GM13977 (cell line): Measurements from ENCODE around the gene DGKH.
"Not testable (repeated sequence)": the region's sequence is repeated elsewhere in the genome, so short reads cannot be mapped to it uniquely, and the experiment has no call there.

Experiments used
- DNase-seq: peaks from one replicate; pipeline ENCODE4 v3.0.0; 2012; ENCODE audit warnings: low spot score
- CTCF ChIP-seq: IDR thresholded peaks from 2 replicates; pipeline ENCODE4 v1.5.1; 2012; ENCODE audit warnings: mild to moderate bottlenecking, control low read depth; ENCODE audit not compliant: insufficient read depth; ENCODE audit errors: extremely low read depth, missing control alignments
- in situ Hi-C: fragments of 300-500 bp; cut with MboI; formaldehyde crosslinking; loops from one replicate; pipeline ENCODE4 v1.12.0; 2022; ENCODE audit warnings: low sequenced_read_pairs, low pct_unique_long_range_greater_than_20kb, mixed read lengths, inconsistent platforms; ENCODE audit not compliant: unreplicated experiment

Gene DGKH

GRCh38 chr13:42129033-42129432 lies 80.6 kb downstream of the DGKH start:
- DNase-seq = no peak
- in situ Hi-C loops = no loop called here
- TF ChIP-seq CTCF = no peak

- in situ Hi-C loops = no loop called here
- DNase-seq = no peak
- TF ChIP-seq CTCF = no peak
These were observed 88.1 kb downstream of the DGKH start for GRCh38 chr13:42136518-42136917.

GRCh38 chr13:42137856-42138537 lies 89.5 kb downstream of the DGKH start:
- no peak for TF ChIP-seq CTCF
- in situ Hi-C loops = no loop called here
- peak; percentile 10 for DNase-seq

- DNase-seq = no peak
- in situ Hi-C loops = no loop called here
- no peak for TF ChIP-seq CTCF
These were observed 92.0 kb downstream of the DGKH start for GRCh38 chr13:42140494-42140893.

- in situ Hi-C loops, DNase-seq: not testable (repeated sequence)
These were observed 92.6 kb downstream of the DGKH start for GRCh38 chr13:42141052-42141451.

- no peak for TF ChIP-seq CTCF
- in situ Hi-C loops = no loop called here
- DNase-seq = no peak
These were observed 97.9 kb downstream of the DGKH start for GRCh38 chr13:42146359-42146758.

GRCh38 chr13:42148538-42148937 lies 100.1 kb downstream of the DGKH start:
- no peak for TF ChIP-seq CTCF
- in situ Hi-C loops = no loop called here
- no peak for DNase-seq
